Right atrium auricular region (tissue), 2 donors: ENCODE data around the gene UBR4. TPM values are rescaled to one million over a fixed set of nuclear protein-coding genes. Genes with fewer than 3 reads are reported as not detected.

Experiments
- DNase-seq: peaks from one replicate; pipeline ENCODE4 v3.0.0-alpha.2; 2019; ENCODE audit warnings: low spot score
- H3K27ac ChIP-seq, 2 donors: fragments of 200-600 bp; sonication (generic); 1 replicate in 1 of 2; 2 replicates in 1 of 2; pipeline ENCODE4 v1.5.1; 2016 to 2019
- H3K27me3 ChIP-seq, 2 donors: fragments of 200-600 bp; sonication (generic); one replicate each; pipeline versions ENCODE4 v1.5.1 to v1.6.0; 2017 to 2019
- H3K36me3 ChIP-seq: fragments of 200-600 bp; sonication (generic); one replicate; pipeline ENCODE4 v1.5.1; 2016
- H3K4me1 ChIP-seq, 2 donors: fragments of 200-600 bp; sonication (generic); one replicate each; pipeline versions ENCODE4 v1.5.1 to v1.6.0; 2017 to 2019
- H3K4me3 ChIP-seq, 2 donors: fragments of 200-600 bp; sonication (generic); 1 replicate in 1 of 2; 2 replicates in 1 of 2; pipeline ENCODE4 v1.5.1; 2017 to 2019; ENCODE audit warnings: mild to moderate bottlenecking in 1 of 2, moderate library complexity in 1 of 2
- H3K9me3 ChIP-seq, 2 donors: fragments of 200-600 bp; sonication (generic); one replicate each; pipeline ENCODE4 v1.5.1; 2019
- total RNA-seq, 2 donors: library from RNA; depleted of rRNA; stranded (reverse); fragments of >200 nt; gene quantifications; one replicate each; pipeline ENCODE4 v1.1.0, GENCODE V29; 2016
- TF ChIP-seq, protein P1 (sequence below), 2 donors: fragments of 200-600 bp; sonication (generic); IDR thresholded peaks; one replicate each; pipeline ENCODE4 v1.5.1; 2019; ENCODE audit warnings: antibody characterized with exemption in 2 of 2

UBR4 gene
- total RNA-seq, 2 donors from 2014 or later = 75.1 to 88.0 TPM

DNA sequence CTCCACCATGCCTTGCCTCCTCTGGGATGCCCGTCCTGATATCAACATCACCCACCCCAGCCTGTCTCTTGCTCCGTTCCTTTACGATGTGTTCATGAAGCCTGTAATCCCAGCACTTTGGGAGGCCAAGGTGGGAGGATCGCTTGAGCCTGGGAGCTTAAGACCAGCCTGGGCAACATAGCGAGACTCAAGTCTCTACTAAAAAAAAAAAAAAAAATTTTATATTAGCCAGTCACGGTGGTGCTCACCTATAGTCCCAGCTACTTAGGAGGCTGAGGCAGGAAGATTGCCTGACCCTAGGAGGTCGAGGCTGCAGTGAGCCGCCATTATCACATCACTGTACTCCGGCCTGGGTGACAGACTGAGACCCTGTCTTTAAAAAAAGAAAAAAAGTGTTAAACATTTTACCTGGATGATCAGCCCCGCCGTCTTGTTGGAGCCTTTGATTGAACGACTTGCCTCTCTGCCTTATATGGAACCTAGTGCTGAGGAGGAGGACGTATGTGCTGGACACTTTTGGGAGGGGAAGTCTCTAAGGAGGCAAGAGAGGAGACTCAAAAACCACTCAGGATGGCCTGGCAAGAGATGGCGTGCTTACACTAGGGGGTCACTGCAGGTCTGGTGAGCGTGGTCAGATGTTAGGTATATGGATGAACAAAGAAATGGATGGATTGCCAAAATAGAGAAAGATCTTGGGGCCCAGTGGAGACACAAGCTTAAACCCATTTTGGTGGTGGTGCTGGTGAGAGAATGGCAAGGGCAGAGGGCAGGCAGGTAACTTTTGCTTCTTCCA lies 173.1 kb downstream of the UBR4 start:
- TF ChIP-seq, protein P1, sequence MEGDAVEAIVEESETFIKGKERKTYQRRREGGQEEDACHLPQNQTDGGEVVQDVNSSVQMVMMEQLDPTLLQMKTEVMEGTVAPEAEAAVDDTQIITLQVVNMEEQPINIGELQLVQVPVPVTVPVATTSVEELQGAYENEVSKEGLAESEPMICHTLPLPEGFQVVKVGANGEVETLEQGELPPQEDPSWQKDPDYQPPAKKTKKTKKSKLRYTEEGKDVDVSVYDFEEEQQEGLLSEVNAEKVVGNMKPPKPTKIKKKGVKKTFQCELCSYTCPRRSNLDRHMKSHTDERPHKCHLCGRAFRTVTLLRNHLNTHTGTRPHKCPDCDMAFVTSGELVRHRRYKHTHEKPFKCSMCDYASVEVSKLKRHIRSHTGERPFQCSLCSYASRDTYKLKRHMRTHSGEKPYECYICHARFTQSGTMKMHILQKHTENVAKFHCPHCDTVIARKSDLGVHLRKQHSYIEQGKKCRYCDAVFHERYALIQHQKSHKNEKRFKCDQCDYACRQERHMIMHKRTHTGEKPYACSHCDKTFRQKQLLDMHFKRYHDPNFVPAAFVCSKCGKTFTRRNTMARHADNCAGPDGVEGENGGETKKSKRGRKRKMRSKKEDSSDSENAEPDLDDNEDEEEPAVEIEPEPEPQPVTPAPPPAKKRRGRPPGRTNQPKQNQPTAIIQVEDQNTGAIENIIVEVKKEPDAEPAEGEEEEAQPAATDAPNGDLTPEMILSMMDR (IDR thresholded peaks at IDR 0.05) = no peak
- Histone ChIP-seq H3K4me3 (no peak overlapping the region), H3K27ac (no peak overlapping the region), H3K36me3 (no peaks in the 10 kb centered on the region), H3K27me3 (no peaks in the 10 kb centered on the region), H3K9me3 (no peaks in the 10 kb centered on the region), H3K4me1 (peaks cover 0 to 12% of the 10 kb centered on the region in 2 donors)
- DNase-seq = no peak

DNA sequence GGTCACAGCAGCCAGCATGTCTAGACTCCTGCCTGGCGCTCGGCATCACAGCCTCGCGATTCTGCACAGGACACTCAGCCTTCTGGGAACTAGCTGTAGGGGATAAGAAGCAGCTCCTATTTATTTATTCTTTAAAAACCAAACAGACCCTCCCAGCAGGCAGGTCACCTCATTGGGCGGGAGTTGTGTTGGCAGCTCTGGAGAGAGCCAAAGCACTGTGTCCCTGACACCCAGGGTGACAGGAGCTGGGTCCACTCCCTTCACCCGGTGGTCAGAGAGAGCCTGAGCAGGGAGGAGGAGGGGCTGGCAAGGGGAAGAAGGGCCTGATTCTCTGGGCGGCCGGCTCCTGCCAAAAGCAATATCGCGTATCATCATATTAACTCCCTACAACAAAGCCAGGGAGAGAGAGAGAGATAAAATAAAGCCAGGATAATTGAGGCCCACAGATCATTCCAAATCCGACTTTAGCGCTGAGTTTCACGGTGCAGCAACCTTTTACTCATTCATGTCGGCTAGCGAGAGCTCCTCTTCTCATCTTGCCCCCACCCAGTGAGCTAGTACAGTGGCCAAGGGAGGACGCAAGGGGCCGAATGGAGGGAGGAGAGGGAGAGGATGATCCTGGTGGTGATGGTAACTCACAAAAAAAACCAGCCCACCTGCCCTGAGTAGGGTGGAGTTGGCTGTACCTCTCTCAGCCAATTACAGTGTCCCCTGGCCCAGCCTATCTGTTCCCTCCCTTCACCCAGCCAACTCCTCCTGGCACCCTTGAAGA lies 173.8 kb downstream of the UBR4 start:
- Histone ChIP-seq H3K4me1 (peaks cover 0 to 12% of the 10 kb centered on the region in 2 donors), H3K36me3 (no peaks in the 10 kb centered on the region), H3K27me3 (no peaks in the 10 kb centered on the region), H3K9me3 (no peaks in the 10 kb centered on the region), H3K4me3 (no peak overlapping the region), H3K27ac (no peak overlapping the region)
- TF ChIP-seq, protein P1 (IDR thresholded peaks at IDR 0.05) = no peak
- DNase-seq = no peak

GRCh38 chr1:19035377-19036040 lies 174.6 kb downstream of the UBR4 start:
- no peak for DNase-seq
- Histone ChIP-seq H3K9me3 (no peaks in the 10 kb centered on the region), H3K27me3 (no peaks in the 10 kb centered on the region), H3K4me1 (peaks cover 0 to 12% of the 10 kb centered on the region in 2 donors), H3K27ac (no peak overlapping the region), H3K4me3 (no peak overlapping the region), H3K36me3 (no peaks in the 10 kb centered on the region)
- TF ChIP-seq, protein P1 (IDR thresholded peaks at IDR 0.05) = no peak

DNA sequence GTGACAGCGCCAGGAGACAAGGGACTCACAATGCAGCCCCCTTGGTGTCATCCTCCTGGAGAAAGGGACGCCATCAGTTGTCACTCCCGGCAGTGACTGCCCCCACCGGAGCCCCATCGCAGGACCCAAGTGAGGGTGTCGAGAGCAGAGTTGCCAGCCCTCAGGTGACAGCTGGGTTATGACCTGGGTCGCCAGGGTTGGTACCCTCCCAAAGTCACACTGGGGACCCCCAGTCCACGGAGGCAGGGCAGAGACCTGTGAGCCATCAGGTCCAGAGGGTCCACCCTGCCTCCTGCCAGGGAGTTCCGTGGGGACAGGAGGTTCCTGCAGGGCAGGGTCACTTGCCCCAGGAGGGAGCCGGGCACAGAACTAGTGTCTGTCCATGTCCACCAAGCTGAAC lies 175.3 kb downstream of the UBR4 start:
- TF ChIP-seq, protein P1 (IDR thresholded peaks at IDR 0.05) = no peak
- Histone ChIP-seq H3K4me3 (no peak overlapping the region), H3K27ac (no peak overlapping the region), H3K4me1 (peaks cover 0 to 12% of the 10 kb centered on the region in 2 donors), H3K27me3 (no peaks in the 10 kb centered on the region), H3K9me3 (no peaks in the 10 kb centered on the region), H3K36me3 (no peaks in the 10 kb centered on the region)
- no peak for DNase-seq

- no peaks in the 10 kb centered on the region for H3K27me3 ChIP-seq
- H3K4me3 ChIP-seq = no peak overlapping the region
- H3K9me3 ChIP-seq = no peaks in the 10 kb centered on the region
- no peak for DNase-seq
- peaks cover 0 to 12% of the 10 kb centered on the region in 2 donors for H3K4me1 ChIP-seq
- TF ChIP-seq, protein P1 (IDR thresholded peaks at IDR 0.05) = no peak
- no peak overlapping the region for H3K27ac ChIP-seq
- H3K36me3 ChIP-seq = no peaks in the 10 kb centered on the region
These were observed 176.0 kb downstream of the UBR4 start for GRCh38 chr1:19033926-19034680.
